Gastrocnemius medialis (tissue), 4 donors: ENCODE results near the gene ACVR1. TPM values are rescaled to one million over a fixed set of nuclear protein-coding genes. Genes with fewer than 3 reads are reported as not detected.

ENCODE experiments used
- ATAC-seq, 2 donors: fragments of 150-250 bp; one replicate each; pipeline ENCODE4 v1.9.1; 2016
- DNase-seq, 2 donors: peaks; one replicate each; pipeline ENCODE4 v3.0.0-alpha.2; 2019
- H3K27ac ChIP-seq, 4 donors: fragments of 200-600 bp; sonication (generic); 1 replicate in 1 of 4; 2 replicates in 3 of 4; pipeline ENCODE4 v1.5.1; 2016 to 2018; ENCODE audit warnings: mild to moderate bottlenecking in 2 of 4, moderate library complexity in 1 of 4
- H3K27me3 ChIP-seq, 3 donors: fragments of 200-600 bp; sonication (generic) in 2 of 3; 1 replicate in 1 of 3; 2 replicates in 2 of 3; pipeline versions ENCODE4 v1.5.1 to v1.6.0; 2016 to 2019; ENCODE audit warnings: mild to moderate bottlenecking in 1 of 3, moderate library complexity in 1 of 3
- H3K36me3 ChIP-seq, 2 donors: fragments of 200-600 bp; sonication (generic) in 1 of 2; one replicate each; pipeline ENCODE4 v1.5.1; 2017 to 2018
- H3K4me1 ChIP-seq, 2 donors: fragments of 200-600 bp; sonication (generic) in 1 of 2; one replicate each; pipeline ENCODE4 v1.5.1; 2016 to 2017; ENCODE audit warnings: mild to moderate bottlenecking in 2 of 2
- H3K4me3 ChIP-seq, 4 donors: fragments of 200-600 bp; sonication (generic) in 3 of 4; 1 replicate in 1 of 4; 2 replicates in 3 of 4; pipeline ENCODE4 v1.5.1; 2016 to 2019; ENCODE audit warnings: mild to moderate bottlenecking in 2 of 4
- H3K9me3 ChIP-seq, 3 donors: fragments of 200-600 bp; sonication (generic) in 2 of 3; 1 replicate in 1 of 3; 2 replicates in 2 of 3; pipeline ENCODE4 v1.5.1; 2016 to 2019
- CTCF ChIP-seq, 5 experiments: fragments of 450-650 bp in 3 of 5; fragments of 200-600 bp in 2 of 5; sonication (generic) in 2 of 5; IDR thresholded peaks in 4 of 5; conservative IDR thresholded peaks in 1 of 5; 1 replicate in 4 of 5; 2 replicates in 1 of 5; pipeline ENCODE4 v1.5.1; 2016 to 2019; ENCODE audit warnings: antibody characterized with exemption in 5 of 5, mild to moderate bottlenecking in 3 of 5, moderate library complexity in 3 of 5
- POLR2A ChIP-seq, 2 donors: fragments of 450-650 bp; IDR thresholded peaks; one replicate each; pipeline ENCODE4 v1.6.1; 2017; ENCODE audit warnings: antibody characterized with exemption in 2 of 2, mild to moderate bottlenecking in 2 of 2, moderate library complexity in 2 of 2
- in situ Hi-C, 4 donors: fragments of 200-750 bp; cut with MboI; loops; one replicate each; pipeline versions ENCODE4 v1.15.0 to v1.8.0; 2017; ENCODE audit warnings: low sequenced_read_pairs in 4 of 4
- intact Hi-C: fragments of 100-400 bp; cut with DNase I; formaldehyde crosslinking; loops from one replicate; pipeline ENCODE4 v1.15.1; 2023; ENCODE audit warnings: low total_unique reads
- total RNA-seq, 4 donors: library from RNA; depleted of rRNA; stranded (reverse); fragments of >200 nt; gene quantifications; one replicate each; pipeline versions ENCODE4 v1.1.0 to v1.2.3, GENCODE V29; 2016

The ACVR1 gene
- total RNA-seq, 4 donors from 2014 or later, result 10.8 to 18.4 (median 12.2) TPM

- Histone ChIP-seq H3K27ac (peak overlapping the region; percentile 88 to 94 (median 91)), H3K4me3 (no peak overlapping the region), H3K36me3 (no peaks in the 10 kb centered on the region), H3K9me3 (no peaks in the 10 kb centered on the region), H3K4me1 (peaks cover 98 to 99% of the 10 kb centered on the region in 2 donors), H3K27me3 (no peaks in the 10 kb centered on the region)
- intact Hi-C loops (no loop called here), in situ Hi-C loops (loop anchor here in 1 of 4 donors (10.0 kb wide), 1 partner anchor 88 kb away; the partner anchor contains the start of gene ACVR1)
- TF ChIP-seq POLR2A (IDR thresholded peaks at IDR 0.05), result no peak
- no peak for TF ChIP-seq CTCF (IDR thresholded peaks at IDR 0.05 in 4 of 5, conservative IDR thresholded peaks at IDR 0.05 in 1 of 5)
- DNase-seq, result no peak
- peak in 1 of 2 donors; percentile 6 for ATAC-seq
Measured at GRCh38 chr2:157786663-157787363, 89.3 kb downstream of the ACVR1 start.

- intact Hi-C loops (no loop called here), in situ Hi-C loops (loop anchor here in 1 of 4 donors (10.0 kb wide), 1 partner anchor 89 kb away; the partner anchor contains the start of gene ACVR1)
- DNase-seq (no peak), ATAC-seq (no peak)
- Histone ChIP-seq H3K4me3 (no peak overlapping the region), H3K27ac (peak overlapping the region; percentile 88 to 94 (median 91)), H3K36me3 (no peaks in the 10 kb centered on the region), H3K27me3 (no peaks in the 10 kb centered on the region), H3K4me1 (peaks cover 98 to 99% of the 10 kb centered on the region in 2 donors), H3K9me3 (no peaks in the 10 kb centered on the region)
- TF ChIP-seq POLR2A (IDR thresholded peaks at IDR 0.05) (no peak), CTCF (IDR thresholded peaks at IDR 0.05 in 4 of 5, conservative IDR thresholded peaks at IDR 0.05 in 1 of 5) (no peak)
Measured at GRCh38 chr2:157785866-157786662, 90.1 kb downstream of the ACVR1 start.

- in situ Hi-C loops, result loop anchor here in 1 of 4 donors (10.0 kb wide), 1 partner anchor 90 kb away; the partner anchor contains the start of gene ACVR1
- DNase-seq (no peak), ATAC-seq (no peak)
- H3K4me3 ChIP-seq, result no peak overlapping the region
- intact Hi-C loops, result no loop called here
- TF ChIP-seq POLR2A (IDR thresholded peaks at IDR 0.05) (no peak), CTCF (IDR thresholded peaks at IDR 0.05 in 4 of 5, conservative IDR thresholded peaks at IDR 0.05 in 1 of 5) (no peak)
- no peaks in the 10 kb centered on the region for H3K9me3 ChIP-seq
- H3K4me1 ChIP-seq, result peaks cover 97 to 99% of the 10 kb centered on the region in 2 donors
- H3K27ac ChIP-seq, result peak overlapping the region; percentile 69 to 94 (median 79)
- H3K36me3 ChIP-seq, result no peaks in the 10 kb centered on the region
- H3K27me3 ChIP-seq, result no peaks in the 10 kb centered on the region
Measured at GRCh38 chr2:157785200-157785599, 90.9 kb downstream of the ACVR1 start.

DNA sequence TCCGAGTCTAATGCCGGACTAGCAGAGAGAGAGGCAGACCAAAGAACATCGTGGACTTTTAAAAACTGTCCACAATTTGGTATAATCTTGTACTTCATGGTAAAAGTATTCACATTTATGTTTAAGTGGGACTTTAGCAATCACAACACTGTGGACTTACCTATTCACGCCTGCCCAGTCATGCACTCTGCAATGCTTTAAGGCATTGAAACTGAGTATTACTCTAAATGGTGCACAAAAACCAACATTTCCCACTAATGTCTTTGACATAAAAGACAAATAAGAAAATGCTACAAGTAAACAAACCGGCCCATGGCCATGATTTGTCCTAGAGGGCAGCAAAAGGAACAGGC, 91.3 kb downstream of the ACVR1 start:
- DNase-seq, result no peak
- Histone ChIP-seq H3K4me1 (peaks cover 95 to 96% of the 10 kb centered on the region in 2 donors), H3K27me3 (no peaks in the 10 kb centered on the region), H3K36me3 (no peaks in the 10 kb centered on the region), H3K9me3 (no peaks in the 10 kb centered on the region), H3K27ac (peak overlapping the region; percentile 69 to 94 (median 79)), H3K4me3 (peak overlapping the region; percentile 3 to 22 (median 10))
- TF ChIP-seq POLR2A (IDR thresholded peaks at IDR 0.05), result no peak
- no peak for TF ChIP-seq CTCF (IDR thresholded peaks at IDR 0.05 in 4 of 5, conservative IDR thresholded peaks at IDR 0.05 in 1 of 5)
- in situ Hi-C loops (loop anchor here (5.0 to 10.0 kb wide), 3 partner anchors 88 to 93 kb away; partner anchors contain the start of gene ACVR1 (in 3 of the 4)), intact Hi-C loops (no loop called here)
- ATAC-seq, result no peak
